ENCODE results near the gene RINL. TPM values are rescaled to one million over a fixed set of nuclear protein-coding genes. Genes with fewer than 3 reads are reported as not detected.

The RINL gene
- total and polyA plus RNA-seq, 8 donors: 6.5 to 26.2 (median 10.6) TPM

DNA sequence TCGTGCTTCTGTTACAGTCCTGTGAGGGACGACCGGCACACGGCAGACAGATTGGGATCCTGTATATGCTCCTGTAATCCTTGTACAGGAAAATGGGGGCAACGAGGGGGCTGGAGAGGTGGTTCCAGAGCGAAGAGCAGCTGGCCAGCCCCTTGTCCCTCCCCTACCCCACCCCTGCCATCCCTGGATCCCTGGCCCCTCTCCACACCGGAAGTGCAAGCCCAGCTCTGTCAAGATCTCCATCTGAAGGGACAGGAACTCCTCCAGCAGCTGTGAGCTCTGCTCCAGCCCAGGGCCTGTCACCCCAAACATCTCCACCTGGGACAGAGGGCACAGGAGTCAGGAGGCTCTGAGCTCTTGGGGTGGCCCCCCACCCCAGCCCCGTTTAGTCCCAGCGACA is 39.4 kb upstream of the RINL start:
- FAIRE-seq (no peak), ATAC-seq (no peak), DNase-seq (peak in 2 of 6 donors; percentile 24 to 52)
- H3K36me3 ChIP-seq: no peaks in the 10 kb centered on the region
- H3K4me3 ChIP-seq: no peak overlapping the region
- H3K27me3 ChIP-seq: no peaks in the 10 kb centered on the region
- no peaks in the 10 kb centered on the region for H3K4me1 ChIP-seq
- intact Hi-C loops (cut with DNase I): no loop called here
- TF ChIP-seq, protein P1, sequence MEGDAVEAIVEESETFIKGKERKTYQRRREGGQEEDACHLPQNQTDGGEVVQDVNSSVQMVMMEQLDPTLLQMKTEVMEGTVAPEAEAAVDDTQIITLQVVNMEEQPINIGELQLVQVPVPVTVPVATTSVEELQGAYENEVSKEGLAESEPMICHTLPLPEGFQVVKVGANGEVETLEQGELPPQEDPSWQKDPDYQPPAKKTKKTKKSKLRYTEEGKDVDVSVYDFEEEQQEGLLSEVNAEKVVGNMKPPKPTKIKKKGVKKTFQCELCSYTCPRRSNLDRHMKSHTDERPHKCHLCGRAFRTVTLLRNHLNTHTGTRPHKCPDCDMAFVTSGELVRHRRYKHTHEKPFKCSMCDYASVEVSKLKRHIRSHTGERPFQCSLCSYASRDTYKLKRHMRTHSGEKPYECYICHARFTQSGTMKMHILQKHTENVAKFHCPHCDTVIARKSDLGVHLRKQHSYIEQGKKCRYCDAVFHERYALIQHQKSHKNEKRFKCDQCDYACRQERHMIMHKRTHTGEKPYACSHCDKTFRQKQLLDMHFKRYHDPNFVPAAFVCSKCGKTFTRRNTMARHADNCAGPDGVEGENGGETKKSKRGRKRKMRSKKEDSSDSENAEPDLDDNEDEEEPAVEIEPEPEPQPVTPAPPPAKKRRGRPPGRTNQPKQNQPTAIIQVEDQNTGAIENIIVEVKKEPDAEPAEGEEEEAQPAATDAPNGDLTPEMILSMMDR (IDR thresholded peaks at IDR 0.05): no peak
- 83 to 87% methylated on average over 9 of the region's 9 CpGs for WGBS, 2 donors
- no peak overlapping the region for H3K27ac ChIP-seq
- no peaks in the 10 kb centered on the region for H3K9me3 ChIP-seq

DNA sequence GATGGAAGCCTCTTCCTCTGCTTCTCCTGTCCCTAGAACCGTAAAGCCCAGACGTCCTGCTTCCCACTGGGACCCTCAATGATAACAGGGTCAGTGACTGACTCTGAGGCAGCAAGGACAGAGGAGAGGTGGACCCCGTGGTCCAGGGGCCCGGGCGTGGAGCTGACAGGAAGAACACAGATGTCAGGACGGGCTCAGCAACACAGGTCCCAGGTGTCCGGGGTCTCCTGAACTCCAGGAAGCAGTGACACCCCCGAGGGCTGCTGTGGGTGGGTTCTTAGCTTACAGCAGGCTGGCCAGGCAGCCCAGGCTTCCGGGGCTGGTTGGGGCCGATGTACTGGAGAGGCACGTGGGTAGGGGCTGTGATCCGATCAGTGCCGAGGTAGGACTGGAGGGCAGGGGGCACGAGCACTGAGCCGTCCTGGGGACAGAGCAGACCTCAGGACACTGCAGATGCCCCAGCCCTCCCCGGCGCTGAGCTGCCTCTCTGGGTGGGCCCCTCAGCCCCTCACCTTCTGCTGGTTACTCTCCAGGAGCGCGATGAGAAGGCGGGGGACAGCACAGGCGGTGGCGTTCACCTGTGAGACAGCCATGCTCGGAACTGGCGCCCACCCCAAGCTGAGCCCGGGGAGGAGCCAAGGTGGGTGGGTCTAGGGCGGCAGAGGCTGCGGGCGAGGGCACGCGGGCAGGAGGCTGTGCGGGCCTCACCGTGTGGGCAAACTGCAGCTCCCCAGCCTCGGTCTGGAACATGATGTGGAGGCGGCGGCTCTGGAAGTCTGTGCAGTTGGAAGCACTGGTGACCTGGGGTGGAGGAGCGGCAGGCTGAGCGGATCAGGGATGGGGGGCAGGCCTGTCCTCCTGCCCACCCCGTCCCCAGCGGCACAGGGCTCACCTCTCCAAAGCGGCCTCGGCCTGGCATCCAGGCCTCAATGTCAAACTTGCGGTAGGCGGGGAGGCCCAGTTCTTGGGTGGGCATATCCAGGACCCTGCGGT is 37.5 kb upstream of the RINL start:
- Histone ChIP-seq H3K4me3 (no peak overlapping the region), H3K27ac (no peak overlapping the region), H3K9me3 (no peaks in the 10 kb centered on the region), H3K36me3 (no peaks in the 10 kb centered on the region), H3K27me3 (no peaks in the 10 kb centered on the region), H3K4me1 (no peaks in the 10 kb centered on the region)
- DNase-seq (peak in 3 of 6 donors; percentile 25 to 62 (median 45)), FAIRE-seq (no peak), ATAC-seq (no peak)
- intact Hi-C loops (cut with DNase I): no loop called here
- TF ChIP-seq, protein P1 (IDR thresholded peaks at IDR 0.05): no peak
- WGBS, 2 donors: 90 to 92% methylated on average over 43 to 44 of the region's 44 CpGs

DNA sequence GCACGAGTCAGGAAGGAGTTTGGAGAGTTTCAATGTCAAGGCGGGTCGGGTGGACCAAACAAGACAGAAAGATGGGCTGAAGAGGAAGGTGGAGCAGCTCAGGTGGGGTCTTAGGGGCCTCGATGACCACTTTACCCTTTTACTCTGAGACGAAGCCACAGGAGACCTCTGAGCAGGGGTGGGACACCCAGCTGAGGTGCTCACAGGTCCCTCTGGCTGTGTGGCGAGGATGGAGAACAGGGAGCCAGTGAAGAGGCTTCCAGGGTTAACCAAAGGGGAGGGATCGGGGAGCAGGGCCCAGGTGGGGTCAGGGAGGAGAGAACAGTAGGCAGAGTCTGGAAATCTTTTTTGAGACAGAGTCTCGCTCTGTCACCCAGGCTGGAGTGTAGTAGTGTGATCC is 35.9 kb upstream of the RINL start:
- intact Hi-C loops (cut with DNase I): no loop called here
- no peak for ATAC-seq
- TF ChIP-seq, protein P1 (IDR thresholded peaks at IDR 0.05): no peak
- Histone ChIP-seq H3K36me3 (no peaks in the 10 kb centered on the region), H3K9me3 (no peaks in the 10 kb centered on the region), H3K4me3 (no peak overlapping the region), H3K4me1 (no peaks in the 10 kb centered on the region), H3K27ac (no peak overlapping the region), H3K27me3 (no peaks in the 10 kb centered on the region)
- FAIRE-seq: no peak
- DNase-seq: peak in 3 of 6 donors; percentile 4 to 24 (median 15)
- WGBS, 2 donors: 84 to 94% methylated on average over 8 of the region's 8 CpGs

DNA sequence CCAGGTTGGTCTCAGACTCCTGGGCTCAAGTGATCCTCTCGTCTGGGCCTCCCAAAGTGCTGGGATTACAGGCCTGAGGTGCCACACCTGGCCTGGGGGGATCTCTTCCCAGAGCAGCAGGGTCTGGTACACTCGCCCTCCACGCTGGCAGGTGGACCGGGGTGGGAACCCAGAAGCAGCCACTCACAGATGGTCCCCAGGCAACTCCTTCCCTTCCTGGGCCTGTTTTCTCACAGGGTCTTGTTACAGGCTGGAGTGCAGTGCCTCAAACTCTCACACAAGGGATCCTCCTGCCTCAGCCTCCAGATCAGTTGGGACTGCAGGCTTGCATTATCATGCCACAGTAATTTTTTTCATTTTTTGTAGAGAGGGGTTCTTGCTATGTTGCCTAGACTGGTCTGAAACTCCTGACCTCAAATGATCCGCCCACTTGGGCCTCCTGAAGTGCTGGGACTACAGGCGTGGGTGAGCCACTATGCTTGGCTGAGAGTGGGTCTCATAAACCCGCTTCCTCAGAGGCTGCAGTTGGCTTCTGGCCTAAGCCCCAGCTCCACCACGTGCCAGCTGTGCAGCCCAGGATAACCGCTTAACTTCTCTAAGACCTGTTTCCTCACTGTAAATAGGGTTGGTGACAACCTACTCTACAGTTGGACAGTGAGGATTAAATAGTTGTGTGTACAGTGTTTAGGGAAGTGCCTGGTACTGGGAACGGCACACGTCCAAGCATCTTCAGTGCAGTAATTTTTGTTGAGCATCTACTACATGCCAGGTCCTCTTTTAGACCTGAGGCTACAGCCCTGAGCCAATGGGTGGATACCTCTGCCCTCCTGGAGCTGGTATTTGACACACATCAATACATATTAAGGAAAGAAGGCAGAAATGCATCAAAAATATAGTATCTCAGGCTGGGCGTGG is 34.8 kb upstream of the RINL start:
- 77% methylated on average over 12 of the region's 12 CpGs for WGBS, 2 donors
- TF ChIP-seq, protein P1 (IDR thresholded peaks at IDR 0.05): no peak
- Histone ChIP-seq H3K27ac (no peak overlapping the region), H3K4me1 (no peaks in the 10 kb centered on the region), H3K36me3 (no peaks in the 10 kb centered on the region), H3K9me3 (no peaks in the 10 kb centered on the region), H3K27me3 (no peaks in the 10 kb centered on the region), H3K4me3 (no peak overlapping the region)
- FAIRE-seq: no peak
- ATAC-seq: no peak
- intact Hi-C loops (cut with DNase I): no loop called here
- DNase-seq: peak in 2 of 6 donors; percentile 13 to 39

All from pancreas (tissue), 10 donors.